K562 (cell line): ENCODE results near the gene GRK4. TPM values are rescaled to one million over a fixed set of nuclear protein-coding genes. Genes with fewer than 3 reads are reported as not detected.

Experiments used
- ATAC-seq: fragments of 200-7000 bp; cut with Tn5 transposase; 3 replicates; pipeline ENCODE4 v1.9.1; 2020; ENCODE audit warnings: moderate library complexity
- BruUV-seq: library from RNA; stranded (reverse); fragments of 400-500 nt; replicated peaks from 2 replicates; lab custom pipeline; 2021; lab: Mats Ljungman, UMichigan
- CTCF ChIA-PET: fragments of 300-600 bp; formaldehyde crosslinking; extraction: SDS; loops from one replicate; lab custom pipeline; 2021; ENCODE audit warnings: low intra/inter-chr PET ratio; lab: Yijun Ruan, JAX
- POLR2A ChIA-PET: fragments of 300-600, 350-650 bp; sonication (Branson Sonifier 250); formaldehyde crosslinking; extraction: SDS; loops from one replicate; lab custom pipeline; 2021; ENCODE audit warnings: antibody characterized with exemption, inconsistent platforms; lab: Yijun Ruan, JAX
- DNase-seq, 4 experiments: peaks; one replicate each; pipeline versions ENCODE4 v3.0.0 to v3.0.0-alpha.2; 2011 to 2018; ENCODE audit warnings: low spot score in 3 of 4, mixed read lengths in 3 of 4; ENCODE audit errors: extremely low read depth in 1 of 4
- FAIRE-seq: peaks from 2 replicates; lab custom pipeline; 2011; peaks lifted over from hg19 to GRCh38; lab: Jason Lieb, UNC
- H2AFZ ChIP-seq: 2 replicates; pipeline ENCODE4 v1.6.0; 2011; ENCODE audit warnings: low read depth, low read length, control low read depth, inconsistent platforms
- H3K27ac ChIP-seq: fragments of 200-600 bp; 3 replicates; pipeline ENCODE4 v1.8.0; 2011; ENCODE audit warnings: low read depth, mild to moderate bottlenecking, control low read depth, inconsistent platforms, low read length, moderate library complexity, mixed read lengths; ENCODE audit errors: extremely low read depth
- H3K27me3 ChIP-seq, 2 experiments: fragments of 300-600 bp in 1 of 2; 2 replicates in 1 of 2; 3 replicates in 1 of 2; pipeline versions ENCODE4 v1.6.0 to v1.8.0; 2011; ENCODE audit warnings: inconsistent platforms in 2 of 2, low read length in 2 of 2, mild to moderate bottlenecking in 1 of 2, mixed read lengths in 1 of 2, moderate library complexity in 1 of 2; ENCODE audit not compliant: control insufficient read depth in 2 of 2, insufficient read depth in 2 of 2
- H3K36me3 ChIP-seq: fragments of 300-600 bp; 3 replicates; pipeline ENCODE4 v1.8.0; 2011; ENCODE audit warnings: mild to moderate bottlenecking, low read length, inconsistent platforms; ENCODE audit not compliant: control insufficient read depth, insufficient read depth
- H3K4me1 ChIP-seq, 2 experiments: fragments of 200-600 bp in 1 of 2; replicated peaks in 1 of 2; 2 replicates in 1 of 2; 3 replicates in 1 of 2; pipeline versions ENCODE4 v1.5.1 to v1.8.0; 2011; ENCODE audit warnings: inconsistent platforms in 2 of 2, low read length in 2 of 2, mild to moderate bottlenecking in 1 of 2, mixed read lengths in 1 of 2, moderate library complexity in 1 of 2; ENCODE audit not compliant: control insufficient read depth in 2 of 2, insufficient read depth in 2 of 2
- H3K4me2 ChIP-seq: 2 replicates; pipeline ENCODE4 v1.6.1; 2011; ENCODE audit warnings: low read length, control low read depth, inconsistent platforms, mixed read lengths; ENCODE audit not compliant: insufficient read depth
- H3K4me3 ChIP-seq: fragments of 200-600 bp; sonication (generic), shearing (Covaris generic); 2 replicates; pipeline ENCODE4 v1.5.1; 2016; ENCODE audit warnings: control low read depth, inconsistent platforms
- H3K79me2 ChIP-seq: fragments of 200-600 bp; 3 replicates; pipeline ENCODE4 v1.8.0; 2011; ENCODE audit warnings: low read length, inconsistent platforms; ENCODE audit not compliant: control insufficient read depth, insufficient read depth
- H3K9ac ChIP-seq, 2 experiments: 2 replicates each; pipeline versions ENCODE4 v1.6.0 to v1.6.1; 2011; ENCODE audit warnings: low read depth in 2 of 2, low read length in 2 of 2, control low read depth in 1 of 2, inconsistent platforms in 1 of 2, mild to moderate bottlenecking in 1 of 2, mixed read lengths in 1 of 2; ENCODE audit not compliant: insufficient read depth in 1 of 2
- H3K9me1 ChIP-seq: one replicate; pipeline ENCODE4 v1.6.0; 2011; ENCODE audit warnings: inconsistent platforms, mild to moderate bottlenecking, low read length, moderate library complexity; ENCODE audit not compliant: control insufficient read depth, insufficient read depth
- H3K9me3 ChIP-seq: replicated peaks from 2 replicates; pipeline ENCODE4 v1.5.1; 2011; ENCODE audit warnings: low read depth, low read length, inconsistent platforms; ENCODE audit not compliant: control insufficient read depth, insufficient read depth
- H4K20me1 ChIP-seq: replicated peaks from 2 replicates; pipeline ENCODE4 v1.6.1; 2011; ENCODE audit warnings: low read length, inconsistent platforms, mixed read lengths; ENCODE audit not compliant: control insufficient read depth, insufficient read depth
- C11orf30 ChIP-seq: fragments of 450-650 bp; IDR thresholded peaks from 2 replicates; pipeline ENCODE4 v1.6.1; 2016; ENCODE audit warnings: low read depth, mild to moderate bottlenecking
- KHSRP ChIP-seq: fragments of 450-650 bp; IDR thresholded peaks from 2 replicates; pipeline ENCODE4 v1.6.1; 2017
- MAFF ChIP-seq: IDR thresholded peaks from 2 replicates; pipeline ENCODE4 v1.6.1; 2012; ENCODE audit warnings: low read length, improper control_type of control experiment
- MAFG ChIP-seq: fragments of 450-650 bp; conservative IDR thresholded peaks from 2 replicates; pipeline ENCODE4 v1.6.1; 2016; ENCODE audit warnings: missing genetic modification characterization, missing compliant biosample characterization
- MEIS2 ChIP-seq: fragments of 450-650 bp; IDR thresholded peaks from 2 replicates; pipeline ENCODE4 v1.6.1; 2014; ENCODE audit warnings: mild to moderate bottlenecking; ENCODE audit not compliant: partially characterized antibody
- NFE2 ChIP-seq: IDR thresholded peaks from 2 replicates; pipeline ENCODE4 v1.6.1; 2014; ENCODE audit warnings: antibody characterized with exemption, low read depth
- NFRKB ChIP-seq: fragments of 450-650 bp; IDR thresholded peaks from 2 replicates; pipeline ENCODE4 v1.6.1; 2016; ENCODE audit warnings: low read depth
- PBX2 ChIP-seq, 2 experiments: IDR thresholded peaks in 1 of 2; conservative IDR thresholded peaks in 1 of 2; 2 replicates each; pipeline ENCODE4 v1.6.1; 2016; ENCODE audit warnings: low read depth in 2 of 2, mild to moderate bottlenecking in 1 of 2, missing compliant biosample characterization in 1 of 2, missing genetic modification characterization in 1 of 2, moderate library complexity in 1 of 2
- PKNOX1 ChIP-seq: fragments of 450-650 bp; IDR thresholded peaks from 2 replicates; pipeline ENCODE4 v1.6.1; 2016
- RFX1 ChIP-seq: fragments of 450-650 bp; IDR thresholded peaks from 2 replicates; pipeline ENCODE4 v1.6.1; 2016; ENCODE audit warnings: mild to moderate bottlenecking, moderate library complexity
- SOX6 ChIP-seq: fragments of 450-650 bp; IDR thresholded peaks from 2 replicates; pipeline ENCODE4 v1.6.1; 2014; ENCODE audit warnings: mild to moderate bottlenecking
- SRSF3 ChIP-seq: fragments of 200-400 bp; formaldehyde crosslinking; IDR thresholded peaks from 2 replicates; pipeline ENCODE4 v1.6.1; 2016; ENCODE audit warnings: mild to moderate bottlenecking, low read length, moderate library complexity; ENCODE audit not compliant: insufficient read depth
- THRAP3 ChIP-seq: fragments of 450-650 bp; IDR thresholded peaks from 2 replicates; pipeline ENCODE4 v1.6.1; 2016; ENCODE audit warnings: mild to moderate bottlenecking, inconsistent platforms, borderline replicate concordance
- ZBTB17 ChIP-seq: fragments of 450-650 bp; formaldehyde crosslinking; IDR thresholded peaks from 2 replicates; pipeline ENCODE4 v1.4.0; 2020; ENCODE audit warnings: mild to moderate bottlenecking
- ZNF316 ChIP-seq: fragments of 450-650 bp; IDR thresholded peaks from 2 replicates; pipeline ENCODE4 v1.6.1; 2016
- WGBS: fragments of 100-300 bp; shearing (Covaris generic); methylation state at CpG from one replicate; pipeline ENCODE4 v1.1.6; 2016; ENCODE audit warnings: low coverage, mixed read lengths; ENCODE audit not compliant: insufficient coverage; ENCODE audit errors: missing lambda C conversion rate; 5-methylcytosine and 5-hydroxymethylcytosine counted together
- in situ Hi-C: fragments of 300-500 bp; cut with MboI; formaldehyde crosslinking; loops from 4 replicates; pipeline ENCODE4 v1.15.0; 2018; ENCODE audit warnings: inconsistent platforms, mixed read lengths
- intact Hi-C: fragments of 100-400 bp; cut with micrococcal nuclease; formaldehyde crosslinking; loops from 2 replicates; pipeline ENCODE4 v1.14.2; 2022
- polyA plus RNA-seq, 8 experiments: library from polyadenylated mRNA; depleted of rRNA in 4 of 8; stranded (reverse) in 5 of 8; unstranded in 3 of 8; fragments of >200 nt; fragmentation: Nextera tagmentation in 2 of 8; fragmentation: Illumina TruSeq in 1 of 8; extraction: Ambion mirVana in 2 of 8; extraction: Trizol in 1 of 8; gene quantifications; 2 replicates each; pipeline versions ENCODE4 v1.2.1 to v1.2.3, GENCODE V29; 2011 to 2014; ENCODE audit warnings: inconsistent platforms in 1 of 8, missing spikeins in 1 of 8
- total RNA-seq, 7 experiments: library from RNA; depleted of rRNA in 6 of 7; stranded (reverse); fragments of >200 nt in 6 of 7; fragmentation: Illumina TruSeq in 2 of 7; extraction: Trizol in 2 of 7; gene quantifications; 2 replicates each; pipeline versions ENCODE4 v1.2.1 to v1.2.3, GENCODE V29; 2011 to 2021; ENCODE audit warnings: low replicate concordance in 1 of 7

Gene GRK4
- total and polyA plus RNA-seq, 9 of the 15 experiments (the other 6 are each of a cell fraction or from before 2014, with no cell fraction given) = 1.1 to 4.8 (median 2.6) TPM

- Histone ChIP-seq H3K9me1 (no peaks in the 10 kb centered on the region), H3K4me2 (peak overlapping the region; percentile 82), H3K4me1 (peaks cover 20 to 24% of the 10 kb centered on the region in 2 experiments; a peak in 4 of 5 replicates), H2AFZ (no peak overlapping the region; the same call in 1 of the 2 replicates), H3K9ac (peak overlapping the region in 1 of 2 experiments; percentile 63; a peak in 3 of 4 replicates), H3K4me3 (peak overlapping the region; percentile 90; the same call in 1 of the 2 replicates), H3K36me3 (peaks cover 14% of the 10 kb centered on the region), H4K20me1 (peaks cover 11% of the 10 kb centered on the region), H3K9me3 (no peaks in the 10 kb centered on the region), H3K27me3 (no peaks in the 10 kb centered on the region), H3K79me2 (peaks cover 37% of the 10 kb centered on the region), H3K27ac (no peak overlapping the region)
- POLR2A ChIA-PET = interaction anchor here (0.9 to 3.5 kb wide), 4 partner anchors 9 to 44 kb away, joined by 5 to 23 read pairs (median 6); no protein-coding TSS in a partner anchor
- intact Hi-C loops (no loop called here), in situ Hi-C loops (no loop called here)
- no peak for DNase-seq
- WGBS = 39% methylated on average over 5 of the region's 5 CpGs
- no peak for ATAC-seq
- CTCF ChIA-PET = no interaction called here
- BruUV-seq = TSS peak; percentile 48
- FAIRE-seq = peak; percentile 37
- TF ChIP-seq KHSRP (no peak), ZNF316 (peak; percentile 95), MAFG (tag) (peak; percentile 89), PKNOX1 (peak; percentile 82), NFE2 (peak; percentile 32; the same call in 1 of the 2 replicates), C11orf30 (peak; percentile 88), RFX1 (no peak), MEIS2 (peak; percentile 87), NFRKB (no peak), THRAP3 (no peak), SRSF3 (no peak), MAFF (peak; percentile 73), PBX2 (CRISPR knock-in tag; IDR thresholded peaks at IDR 0.05; ENCODE audit: low read depth) (no peak), PBX2 (tag; conservative IDR thresholded peaks at IDR 0.05; ENCODE audit: low read depth) (peak; percentile 80), ZBTB17 (CRISPR knock-in tag) (no peak), SOX6 (0 out of 2 replicates have a peak, but pooled peaks have one; percentile 27)
Measured at GRCh38 chr4:2964706-2965258, 1.4 kb downstream of the GRK4 start.
